Omental fat pad (tissue), 4 donors: ENCODE data around the gene OR2T5. TPM values are rescaled to one million over a fixed set of nuclear protein-coding genes. Genes with fewer than 3 reads are reported as not detected.
"Not testable (repeated sequence)": the region's sequence is repeated elsewhere in the genome, so short reads cannot be mapped to it uniquely, and the experiment has no call there.

Experiments
- ATAC-seq: fragments of 150-250 bp; one replicate; pipeline ENCODE4 v1.9.1; 2016; ENCODE audit warnings: mild to moderate bottlenecking, moderate library complexity; ENCODE audit not compliant: low FRiP score
- DNase-seq: peaks from one replicate; pipeline ENCODE4 v3.0.0-alpha.2; 2019; ENCODE audit warnings: low spot score
- total RNA-seq, 4 donors: library from RNA; depleted of rRNA; stranded (reverse); fragments of >200 nt; gene quantifications; one replicate each; pipeline ENCODE4 v1.1.0, GENCODE V29; 2016

Gene OR2T5, protein sequence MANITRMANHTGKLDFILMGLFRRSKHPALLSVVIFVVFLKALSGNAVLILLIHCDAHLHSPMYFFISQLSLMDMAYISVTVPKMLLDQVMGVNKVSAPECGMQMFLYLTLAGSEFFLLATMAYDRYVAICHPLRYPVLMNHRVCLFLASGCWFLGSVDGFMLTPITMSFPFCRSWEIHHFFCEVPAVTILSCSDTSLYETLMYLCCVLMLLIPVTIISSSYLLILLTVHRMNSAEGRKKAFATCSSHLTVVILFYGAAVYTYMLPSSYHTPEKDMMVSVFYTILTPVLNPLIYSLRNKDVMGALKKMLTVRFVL
- total RNA-seq, result not detected

DNA sequence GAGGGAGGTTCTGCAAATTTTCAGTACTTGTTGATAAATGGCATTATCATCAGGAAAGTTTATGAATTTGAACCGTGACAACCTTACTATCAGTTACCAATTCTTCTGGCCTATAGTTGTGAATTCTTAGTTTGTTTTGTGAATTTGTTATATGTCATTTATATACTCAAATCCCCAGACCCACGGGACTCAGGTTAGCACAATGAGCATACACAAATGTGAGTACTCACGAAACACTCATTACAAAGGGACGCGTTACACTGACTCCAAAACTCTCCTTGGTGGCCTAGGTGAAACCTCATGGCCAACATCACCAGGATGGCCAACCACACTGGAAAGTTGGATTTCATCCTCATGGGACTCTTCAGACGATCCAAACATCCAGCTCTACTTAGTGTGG is at the start of gene OR2T5:
Gene OR2T5 (plus strand): TSS at position 301 of the 400 bp plus-strand sequence. CDS start 0 bp downstream, at position 301.
- not testable (repeated sequence) for DNase-seq

DNA sequence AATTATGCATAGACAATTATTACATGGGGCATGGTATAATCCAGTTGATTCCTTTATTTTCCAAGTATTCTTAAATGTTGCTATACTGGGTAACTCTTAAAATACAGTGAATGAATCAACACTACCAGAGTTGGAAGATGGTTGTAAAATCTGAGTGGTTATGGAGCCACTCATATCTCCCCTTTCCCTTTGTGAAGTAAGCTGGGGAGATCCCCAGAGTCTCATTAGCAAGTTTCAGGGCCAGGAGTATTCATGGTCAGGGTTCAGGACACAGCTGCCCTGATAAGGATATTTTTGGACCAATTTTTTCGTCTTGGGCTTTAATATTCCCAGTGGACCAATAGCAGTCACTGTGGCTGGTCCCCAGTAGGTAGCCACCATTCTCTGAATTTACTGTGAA is 49.7 kb upstream of the OR2T5 start:
- not testable (repeated sequence) for ATAC-seq, DNase-seq

More for the DNA sequence above, at the start of gene OR2T5:
- not testable (repeated sequence) for ATAC-seq

DNA sequence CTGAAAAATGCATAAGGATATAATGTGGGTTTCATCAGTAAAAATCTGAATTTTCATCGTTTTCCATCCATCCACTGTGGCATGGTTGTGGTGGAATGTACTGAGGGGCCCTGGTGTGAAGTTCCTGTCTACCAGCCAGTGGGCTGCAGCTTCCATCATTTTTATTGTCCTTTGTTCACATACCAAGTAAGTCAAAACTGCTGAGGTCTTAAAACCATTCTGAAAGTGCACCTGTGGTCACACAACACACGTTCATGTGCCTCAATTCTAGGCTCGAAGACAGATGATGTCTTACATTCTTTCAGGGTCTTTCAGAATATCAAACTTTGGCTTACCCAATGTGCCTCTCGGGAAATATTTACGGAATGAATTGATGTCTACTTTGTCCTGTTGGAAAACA is 49.1 kb upstream of the OR2T5 start:
- ATAC-seq, result not testable (repeated sequence)

DNA sequence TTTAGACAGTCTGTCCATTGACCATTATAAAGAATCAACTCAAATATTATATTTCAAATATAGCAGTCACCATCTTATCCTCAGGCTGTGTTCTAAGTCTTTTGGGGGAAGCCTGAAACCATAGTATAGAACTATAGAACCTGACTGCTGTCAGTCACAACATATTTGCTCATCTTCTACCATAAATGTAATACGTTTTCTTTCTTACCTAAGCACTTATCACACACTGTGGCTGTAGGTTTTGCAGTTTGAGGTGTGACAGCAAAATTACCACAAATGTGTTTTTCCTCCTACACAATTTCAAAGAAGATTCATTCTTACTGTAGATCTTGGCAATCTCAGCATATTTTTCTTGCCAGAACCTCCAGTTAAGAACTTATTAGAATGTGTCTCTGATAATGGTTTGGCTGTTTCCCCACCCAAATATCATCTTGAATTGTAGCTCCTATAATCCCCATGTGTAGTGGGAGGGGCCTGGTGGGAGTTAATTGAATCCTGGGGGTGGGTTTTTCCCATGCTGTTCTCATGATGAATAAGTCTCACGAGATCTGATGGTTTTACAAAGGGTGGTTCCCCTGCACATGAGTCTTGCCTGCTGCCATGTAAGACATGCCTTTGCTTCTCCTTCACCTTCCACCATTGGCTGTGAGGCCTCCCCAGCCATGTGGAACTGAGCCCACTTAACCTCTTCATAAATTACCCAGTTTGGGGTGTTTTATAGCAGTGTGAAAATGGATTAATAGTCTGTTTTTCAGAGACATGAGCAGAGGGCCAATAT is 45.7 kb upstream of the OR2T5 start:
- DNase-seq, ATAC-seq: not testable (repeated sequence)

More for the DNA sequence above, 49.1 kb upstream of the OR2T5 start:
- DNase-seq, result not testable (repeated sequence)

DNA sequence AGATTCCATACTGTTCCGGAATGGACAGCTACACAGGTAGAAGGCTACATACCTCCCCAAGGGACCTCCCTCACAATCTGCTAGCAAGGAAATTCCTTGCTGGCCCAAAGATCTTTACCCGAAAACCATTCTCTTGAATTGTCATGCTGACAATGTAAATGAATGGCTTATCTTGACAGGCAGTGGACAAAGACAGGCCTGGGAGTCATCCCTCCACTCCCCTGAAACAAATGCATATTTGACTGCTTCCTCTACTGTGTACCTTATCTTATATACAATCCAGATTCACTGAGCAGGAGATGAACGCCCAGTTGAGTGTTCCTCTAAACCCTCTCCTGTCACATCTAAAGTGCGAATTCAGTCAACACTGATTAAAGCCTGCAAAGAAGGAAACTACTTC is 43.8 kb upstream of the OR2T5 start:
- ATAC-seq, DNase-seq: not testable (repeated sequence)

DNA sequence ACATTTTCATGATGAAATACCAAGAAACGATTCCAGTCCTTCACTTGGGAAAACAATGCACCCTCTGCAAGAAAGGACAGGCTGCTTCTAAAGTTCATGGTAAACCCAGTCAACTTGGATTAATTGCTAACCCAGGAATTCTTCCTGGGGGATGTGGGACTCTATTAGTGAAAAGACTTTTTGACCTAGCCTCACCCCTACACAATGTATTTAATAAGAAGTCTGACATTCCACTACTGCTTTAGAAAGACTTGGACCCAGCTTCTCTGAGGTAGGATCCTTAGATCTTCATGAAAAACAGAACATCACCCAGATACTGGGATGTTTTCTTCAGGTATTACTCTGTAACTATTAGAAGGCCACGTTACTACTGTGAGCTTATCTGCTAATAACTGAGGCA is 43.0 kb upstream of the OR2T5 start, which contains the start of gene OR2T2:
Gene OR2T2 (plus strand): TSS at position 239 of the 400 bp plus-strand sequence. CDS start 7,161 bp downstream, outside the sequence.
- ATAC-seq, DNase-seq: not testable (repeated sequence)

DNA sequence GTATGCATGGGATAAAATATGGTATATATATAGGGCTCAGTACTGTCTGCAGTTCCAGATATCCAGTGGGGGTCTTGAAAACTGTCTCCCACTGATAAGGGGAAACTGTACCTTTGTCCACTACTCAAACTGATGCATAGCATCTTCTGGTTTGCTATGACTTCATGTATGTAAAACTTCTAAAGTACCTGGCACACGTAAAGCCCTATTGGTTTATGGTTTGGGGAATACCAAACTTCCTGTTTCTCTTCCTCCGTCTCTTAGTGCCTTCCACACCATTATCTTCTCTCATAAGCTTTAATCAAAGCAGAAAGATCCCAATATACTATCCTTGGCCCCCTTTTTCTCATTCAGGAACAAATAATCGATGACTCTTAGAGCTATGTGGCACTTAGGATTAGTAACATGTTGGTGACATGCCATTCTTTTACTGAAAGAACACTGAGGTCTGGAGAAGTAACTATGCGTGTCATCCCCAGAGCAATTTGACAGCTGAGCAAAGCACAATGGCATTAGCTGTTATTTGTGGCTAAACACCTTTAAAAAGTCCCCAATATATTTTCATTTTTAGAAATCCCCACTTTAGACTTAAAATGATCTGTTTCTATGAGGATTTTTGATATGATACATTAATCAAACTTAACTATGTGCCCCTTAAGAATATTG is 39.8 kb upstream of the OR2T5 start:
- not testable (repeated sequence) for ATAC-seq, DNase-seq

DNA sequence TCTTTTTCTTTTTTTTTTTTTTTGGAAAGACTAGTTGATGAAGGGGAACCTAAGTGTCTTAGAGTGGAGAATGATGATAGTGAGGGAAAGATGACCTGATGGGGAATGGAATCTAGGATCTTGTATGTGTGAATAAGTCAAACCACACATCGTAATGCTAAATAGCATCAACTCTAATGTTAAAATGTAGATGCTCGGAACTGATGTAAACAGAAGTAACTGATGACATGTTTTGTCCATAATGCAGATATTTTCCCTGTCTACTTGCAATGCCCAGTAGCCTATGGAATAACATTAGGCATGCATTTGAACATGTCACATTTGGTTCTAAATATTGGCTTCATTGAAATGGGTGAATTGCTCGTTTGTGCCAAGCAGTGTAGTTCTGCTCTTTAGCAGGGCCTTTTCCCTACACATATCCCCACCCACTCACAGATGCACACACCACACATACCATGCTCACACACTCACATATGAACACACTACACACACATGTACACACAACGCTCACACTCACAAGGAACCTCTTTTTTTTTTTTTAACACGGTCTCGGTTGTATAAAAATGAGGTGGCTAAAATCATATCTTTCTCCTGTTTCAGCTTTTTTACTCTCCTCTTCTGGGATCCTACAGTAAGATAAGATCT is 38.4 kb upstream of the OR2T5 start:
- ATAC-seq, DNase-seq: not testable (repeated sequence)

DNA sequence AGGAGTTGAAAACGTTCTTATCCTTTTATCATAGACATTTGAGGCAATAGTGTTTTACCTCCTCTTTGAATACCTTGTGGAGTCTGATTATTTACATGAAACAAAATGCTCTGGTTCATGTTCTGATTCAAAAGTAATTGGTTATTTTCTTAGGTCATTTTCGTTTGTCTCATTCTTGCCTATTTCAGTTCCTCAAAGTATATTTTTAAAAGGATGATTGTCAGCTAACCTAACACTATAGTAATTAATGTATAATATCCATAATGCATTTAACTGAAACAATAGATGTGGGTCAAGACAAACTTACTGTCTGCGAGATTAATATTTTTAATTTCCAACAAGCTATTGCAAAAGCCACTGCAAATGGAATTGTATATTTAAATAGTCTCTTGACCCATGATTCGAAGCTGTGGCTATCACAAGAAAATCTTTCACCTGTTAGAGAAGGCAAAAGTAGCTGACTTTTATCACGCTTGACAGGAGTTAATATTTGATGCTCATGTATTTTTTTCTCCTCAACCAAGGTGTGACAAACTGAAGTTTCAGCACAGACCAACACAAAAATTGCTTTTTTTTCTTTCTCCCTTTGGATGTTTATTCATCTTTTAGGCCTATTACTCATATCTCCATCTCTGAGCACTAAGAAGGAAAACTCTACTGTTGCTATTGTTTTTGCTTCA is 37.8 kb upstream of the OR2T5 start:
- not testable (repeated sequence) for ATAC-seq, DNase-seq

DNA sequence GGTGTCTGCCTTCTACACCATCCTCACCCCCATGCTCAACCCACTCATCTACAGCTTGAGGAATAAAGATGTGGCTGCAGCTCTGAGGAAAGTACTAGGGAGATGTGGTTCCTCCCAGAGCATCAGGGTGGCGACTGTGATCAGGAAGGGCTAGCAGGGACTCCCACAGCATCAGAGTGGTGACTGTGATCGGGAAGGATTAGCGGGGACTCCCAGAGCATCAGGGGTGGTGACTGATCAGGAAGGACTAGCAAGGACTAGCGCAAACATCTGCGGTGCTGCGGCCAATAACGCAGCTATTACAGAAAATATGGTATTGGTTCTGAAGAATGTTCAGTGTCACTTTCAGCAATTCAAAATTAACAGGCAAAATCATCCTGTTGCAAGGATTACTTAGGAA is 34.8 kb upstream of the OR2T5 start:
- not testable (repeated sequence) for DNase-seq, ATAC-seq

DNA sequence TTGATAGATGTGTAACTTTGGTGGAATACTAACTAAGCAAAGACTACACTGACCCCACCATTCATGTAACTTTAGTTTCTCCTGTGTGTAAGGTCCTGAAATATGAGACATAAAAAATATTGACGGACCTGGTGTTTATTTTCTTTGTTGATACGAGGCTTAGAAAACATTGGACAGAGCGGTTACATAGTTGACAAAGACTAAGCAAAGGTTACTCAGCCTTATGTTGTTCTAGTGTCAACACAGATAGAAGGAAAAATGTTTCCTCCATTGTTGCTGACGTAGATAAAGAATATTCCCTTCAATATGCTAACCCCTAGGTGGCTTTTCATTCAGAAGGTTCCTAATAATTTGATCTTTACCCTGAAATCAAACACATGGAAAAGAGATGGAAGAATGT is 33.3 kb upstream of the OR2T5 start:
- DNase-seq, ATAC-seq: not testable (repeated sequence)

DNA sequence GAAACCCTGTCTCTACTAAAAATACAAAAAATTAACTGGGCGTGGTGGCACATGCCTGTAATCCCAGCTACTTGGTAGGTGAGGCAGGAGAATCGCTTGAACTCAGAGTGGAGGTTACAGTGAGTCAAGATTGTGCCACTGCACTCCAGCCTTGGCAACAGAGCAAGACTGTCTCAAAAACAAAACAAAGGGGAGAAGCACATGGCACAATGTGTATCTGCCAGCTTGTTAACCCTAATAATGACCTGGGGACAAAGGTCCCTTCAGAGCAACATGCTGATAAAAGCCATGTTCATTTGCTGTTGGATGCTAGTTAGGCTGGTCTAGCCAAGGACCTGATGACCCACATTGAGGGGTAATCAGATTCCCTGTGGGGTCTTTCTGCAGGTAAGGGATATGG is 31.8 kb upstream of the OR2T5 start:
- not testable (repeated sequence) for DNase-seq, ATAC-seq

DNA sequence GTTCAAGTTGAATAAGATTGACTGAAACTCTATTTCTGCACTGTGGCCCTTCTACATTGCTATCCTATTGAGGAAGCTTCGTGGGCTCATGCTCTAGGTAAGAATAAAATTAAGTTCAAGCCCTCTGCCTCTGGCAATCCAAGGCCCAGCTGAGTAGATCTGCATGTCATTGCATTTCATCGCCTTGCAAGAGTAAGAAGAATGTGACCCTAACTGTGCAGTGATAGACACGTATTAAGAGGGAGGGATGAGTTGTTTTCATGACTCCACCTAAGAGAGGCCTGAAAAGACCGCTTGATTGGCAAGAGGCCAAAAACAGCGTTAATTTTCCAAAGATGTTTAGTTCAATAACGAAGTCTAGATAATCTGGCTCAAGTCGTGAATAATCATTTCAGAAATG is 29.3 kb upstream of the OR2T5 start:
- ATAC-seq, DNase-seq: not testable (repeated sequence)
